Measurements from ENCODE around the gene KIAA0825. TPM values are rescaled to one million over a fixed set of nuclear protein-coding genes. Genes with fewer than 3 reads are reported as not detected.
"Not testable (repeated sequence)": the region's sequence is repeated elsewhere in the genome, so short reads cannot be mapped to it uniquely, and the experiment has no call there.

KIAA0825 gene
- total RNA-seq, 4 donors from 2014 or later: 4.1 to 8.2 (median 5.6) TPM

DNA sequence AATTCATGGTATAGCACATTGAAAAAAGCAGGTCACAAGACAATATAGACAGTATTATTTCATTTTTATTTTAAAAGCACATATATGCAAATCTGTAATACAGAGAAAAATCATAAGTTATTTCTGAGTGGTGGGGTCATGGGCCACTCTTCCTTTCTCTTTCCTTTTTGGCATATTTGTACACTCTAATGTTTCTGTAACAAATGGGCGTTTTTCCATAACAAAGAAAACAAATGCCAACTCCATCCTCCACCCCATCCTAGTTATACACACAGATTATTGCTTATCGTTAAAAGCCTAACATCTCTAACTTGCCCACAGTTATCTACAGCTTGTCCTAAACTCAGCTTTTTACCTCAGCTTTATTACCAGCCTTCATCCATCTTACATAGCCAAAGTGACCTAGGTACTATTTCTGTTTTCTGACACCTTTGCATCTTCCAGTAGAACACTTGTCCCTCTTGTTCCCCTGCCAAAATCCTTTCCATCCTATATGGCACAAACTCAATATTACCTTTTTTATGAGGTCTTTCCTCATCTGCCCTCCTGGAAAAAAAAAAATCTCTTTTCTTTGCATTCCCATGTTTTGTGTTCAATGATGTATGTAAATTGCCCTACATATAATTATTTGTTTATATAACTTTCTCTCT lies 4.1 kb downstream of the KIAA0825 start:
- TF ChIP-seq CTCF (IDR thresholded peaks at IDR 0.05) (no peak), POLR2A (IDR thresholded peaks at IDR 0.05) (no peak)
- Histone ChIP-seq H3K9me3 (no peaks in the 10 kb centered on the region), H3K4me1 (peaks cover 0 to 8% (median 0%) of the 10 kb centered on the region in 4 donors), H3K27me3 (no peaks in the 10 kb centered on the region), H3K36me3 (no peaks in the 10 kb centered on the region), H3K27ac (no peak overlapping the region), H3K4me3 (no peak overlapping the region)
- DNase-seq: no peak

- Histone ChIP-seq H3K4me1 (peaks cover 0 to 5% (median 0%) of the 10 kb centered on the region in 4 donors), H3K36me3 (no peaks in the 10 kb centered on the region), H3K27me3 (no peaks in the 10 kb centered on the region), H3K27ac (no peak overlapping the region), H3K4me3 (no peak overlapping the region), H3K9me3 (no peaks in the 10 kb centered on the region)
- TF ChIP-seq POLR2A (IDR thresholded peaks at IDR 0.05) (no peak), CTCF (IDR thresholded peaks at IDR 0.05) (peak in 4 of 6 experiments; percentile 6 to 44 (median 34))
- no peak for DNase-seq
Observed at GRCh38 chr5:94613583-94613982, 4.8 kb downstream of the KIAA0825 start.

GRCh38 chr5:94595281-94595840 lies 23.0 kb downstream of the KIAA0825 start:
- H3K4me3 ChIP-seq: no peak overlapping the region
- no peaks in the 10 kb centered on the region for H3K4me1 ChIP-seq
- no peaks in the 10 kb centered on the region for H3K9me3 ChIP-seq
- no peaks in the 10 kb centered on the region for H3K36me3 ChIP-seq
- no peak overlapping the region for H3K27ac ChIP-seq
- DNase-seq: no peak
- TF ChIP-seq POLR2A (IDR thresholded peaks at IDR 0.05) (no peak), CTCF (IDR thresholded peaks at IDR 0.05) (no peak)
- H3K27me3 ChIP-seq: no peaks in the 10 kb centered on the region

GRCh38 chr5:94577466-94578245 lies 40.7 kb downstream of the KIAA0825 start:
- Histone ChIP-seq H3K9me3 (no peaks in the 10 kb centered on the region), H3K4me3 (no peak overlapping the region), H3K27me3 (no peaks in the 10 kb centered on the region), H3K4me1 (no peaks in the 10 kb centered on the region), H3K27ac (no peak overlapping the region), H3K36me3 (no peaks in the 10 kb centered on the region)
- TF ChIP-seq POLR2A (IDR thresholded peaks at IDR 0.05) (no peak), CTCF (IDR thresholded peaks at IDR 0.05) (no peak)
- no peak for DNase-seq

DNA sequence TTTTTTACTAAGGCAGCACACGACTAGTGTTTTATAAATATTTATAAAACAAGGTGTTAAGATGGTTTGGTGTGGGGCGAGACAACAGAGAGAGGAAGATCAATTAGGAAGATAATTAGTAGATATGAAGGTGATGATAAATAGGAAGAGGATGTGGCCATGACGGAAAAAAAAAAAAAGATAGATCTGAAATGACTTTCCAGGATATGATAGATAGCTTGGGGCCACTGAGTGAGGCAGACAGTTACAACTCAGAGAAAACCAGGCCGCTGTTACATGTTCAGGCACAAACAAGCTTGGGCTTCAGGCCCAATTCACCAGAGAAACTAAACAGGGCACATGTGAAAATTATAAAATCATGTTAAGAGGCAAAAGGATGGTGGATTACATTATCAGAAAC lies 43.2 kb downstream of the KIAA0825 start:
- no peak for TF ChIP-seq CTCF (IDR thresholded peaks at IDR 0.05)
- TF ChIP-seq POLR2A (IDR thresholded peaks at IDR 0.05): no peak
- Histone ChIP-seq H3K4me3 (no peak overlapping the region), H3K27me3 (no peaks in the 10 kb centered on the region), H3K4me1 (no peaks in the 10 kb centered on the region), H3K9me3 (no peaks in the 10 kb centered on the region), H3K36me3 (no peaks in the 10 kb centered on the region), H3K27ac (no peak overlapping the region)
- no peak for DNase-seq

- not testable (repeated sequence) for H3K27me3 ChIP-seq, H3K4me3 ChIP-seq, H3K27ac ChIP-seq, DNase-seq, H3K9me3 ChIP-seq, H3K36me3 ChIP-seq, H3K4me1 ChIP-seq
Observed at GRCh38 chr5:94573349-94573748, 45.1 kb downstream of the KIAA0825 start.

Data from Peyer's patch (tissue), 4 donors.